Measurements from ENCODE around the gene RAB1B.

GRCh38 chr11:66326261-66327111, 58.0 kb downstream of the RAB1B start:
- TF ChIP-seq CTCF (IDR thresholded peaks at IDR 0.05; ENCODE audit: low read length) (no peak), EZH2 (IDR thresholded peaks at IDR 0.05; ENCODE audit: borderline replicate concordance, low read length) (no peak)
